HepG2 (cell line): Measurements from ENCODE around the gene PSD. TPM values are rescaled to one million over a fixed set of nuclear protein-coding genes. Genes with fewer than 3 reads are reported as not detected.

Experiments
- BCL3 ChIP-seq: sonication (generic); formaldehyde crosslinking; IDR thresholded peaks from 2 replicates; pipeline ENCODE4 v1.5.1; 2020; ENCODE audit warnings: mild to moderate bottlenecking, missing genetic modification reagents, moderate library complexity
- GFI1 ChIP-seq: sonication (generic); formaldehyde crosslinking; IDR thresholded peaks from 2 replicates; pipeline ENCODE4 v1.5.0; 2020; ENCODE audit warnings: missing genetic modification reagents, mild to moderate bottlenecking, borderline replicate concordance
- ISL2 ChIP-seq: sonication (generic); formaldehyde crosslinking; IDR thresholded peaks from 2 replicates; pipeline ENCODE4 v1.5.0; 2020; ENCODE audit warnings: missing genetic modification reagents
- MXD1 ChIP-seq: sonication (generic); formaldehyde crosslinking; IDR thresholded peaks from 2 replicates; pipeline ENCODE4 v1.4.0; 2020; ENCODE audit warnings: mild to moderate bottlenecking, missing genetic modification reagents
- NR0B2 ChIP-seq: sonication (generic); formaldehyde crosslinking; IDR thresholded peaks from 2 replicates; pipeline ENCODE4 v1.4.0; 2020; ENCODE audit warnings: mild to moderate bottlenecking, missing genetic modification reagents
- REPIN1 ChIP-seq: sonication (generic); formaldehyde crosslinking; IDR thresholded peaks from 2 replicates; pipeline ENCODE4 v1.8.0; 2022; ENCODE audit warnings: missing genetic modification reagents, low read depth, mild to moderate bottlenecking, borderline replicate concordance
- STAG1 ChIP-seq: sonication (generic); formaldehyde crosslinking; IDR thresholded peaks from 2 replicates; pipeline ENCODE4 v1.4.0; 2020; ENCODE audit warnings: missing genetic modification reagents
- TBL1XR1 ChIP-seq: fragments of 150-350 bp; IDR thresholded peaks from 2 replicates; pipeline ENCODE4 v1.6.1; 2014; ENCODE audit warnings: borderline replicate concordance, low read length; ENCODE audit not compliant: partially characterized antibody
- TOPORS ChIP-seq: sonication (generic); formaldehyde crosslinking; IDR thresholded peaks from 2 replicates; pipeline ENCODE4 v1.8.0; 2023; ENCODE audit warnings: mild to moderate bottlenecking, missing genetic modification reagents
- U2AF2 ChIP-seq: fragments of 200-400 bp; formaldehyde crosslinking; IDR thresholded peaks from 2 replicates; pipeline ENCODE4 v1.6.1; 2017; ENCODE audit warnings: low read depth, mild to moderate bottlenecking, low read length
- XBP1 ChIP-seq: sonication (generic); formaldehyde crosslinking; IDR thresholded peaks from 2 replicates; pipeline ENCODE4 v1.5.0; 2020; ENCODE audit warnings: missing genetic modification reagents
- ZNF12 ChIP-seq: sonication (generic); formaldehyde crosslinking; IDR thresholded peaks from 2 replicates; pipeline ENCODE4 v1.5.0; 2020; ENCODE audit warnings: missing genetic modification reagents
- ZNF160 ChIP-seq: sonication (generic); formaldehyde crosslinking; IDR thresholded peaks from 2 replicates; pipeline ENCODE4 v1.8.0; 2022; ENCODE audit warnings: mild to moderate bottlenecking, inconsistent platforms, missing genetic modification reagents
- ZNF225 ChIP-seq: sonication (generic); formaldehyde crosslinking; IDR thresholded peaks from 2 replicates; pipeline ENCODE4 v1.4.0; 2020; ENCODE audit warnings: mild to moderate bottlenecking, missing genetic modification reagents
- ZNF275 ChIP-seq: sonication (generic); formaldehyde crosslinking; IDR thresholded peaks from 2 replicates; pipeline ENCODE4 v1.8.0; 2022; ENCODE audit warnings: missing genetic modification reagents, mild to moderate bottlenecking, inconsistent platforms, borderline replicate concordance
- ZNF30 ChIP-seq: sonication (generic); formaldehyde crosslinking; IDR thresholded peaks from 2 replicates; pipeline ENCODE4 v1.5.0; 2020; ENCODE audit warnings: mild to moderate bottlenecking, missing genetic modification reagents
- ZNF513 ChIP-seq: sonication (generic); formaldehyde crosslinking; conservative IDR thresholded peaks from 2 replicates; pipeline ENCODE4 v1.5.0; 2020; ENCODE audit warnings: missing genetic modification reagents
- ZNF691 ChIP-seq: sonication (generic); formaldehyde crosslinking; IDR thresholded peaks from 2 replicates; pipeline ENCODE4 v1.4.0; 2020; ENCODE audit warnings: missing genetic modification reagents, low read depth, mild to moderate bottlenecking, borderline replicate concordance
- ZNF770 ChIP-seq: sonication (generic); formaldehyde crosslinking; IDR thresholded peaks from 2 replicates; pipeline ENCODE4 v1.5.0; 2020; ENCODE audit warnings: mild to moderate bottlenecking, missing genetic modification reagents
- ZNF792 ChIP-seq: IDR thresholded peaks from 2 replicates; pipeline ENCODE4 v1.6.1; 2016
- polyA plus RNA-seq, 8 experiments: library from polyadenylated mRNA; depleted of rRNA in 3 of 8; stranded (reverse) in 7 of 8; unstranded in 1 of 8; fragments of >200 nt; fragmentation: Illumina TruSeq in 4 of 8; extraction: Trizol in 4 of 8; gene quantifications; 2 replicates each; pipeline versions ENCODE4 v1.2.1 to v1.2.3, GENCODE V29; 2011 to 2016; ENCODE audit warnings: low read depth in 4 of 8, missing spikeins in 1 of 8, mixed read lengths in 1 of 8; ENCODE audit not compliant: insufficient read depth in 1 of 8
- total RNA-seq, 5 experiments: library from RNA; depleted of rRNA; stranded (reverse); fragments of >200 nt; fragmentation: Illumina TruSeq; extraction: Trizol; gene quantifications; 2 replicates each; pipeline ENCODE4 v1.2.3, GENCODE V29; 2016; ENCODE audit warnings: low read depth in 1 of 5

The PSD gene
- total and polyA plus RNA-seq, 2 of the 13 experiments (the other 11 are each of a cell fraction or from before 2014, with no cell fraction given) = 0.35 to 0.58 TPM

- TF ChIP-seq ZNF691 (CRISPR knock-in tag) (no peak), TOPORS (CRISPR knock-in tag) (0 out of 2 replicates have a peak, but pooled peaks have one; percentile 48), ISL2 (CRISPR knock-in tag) (peak; percentile 74), ZNF160 (no peak), GFI1 (CRISPR knock-in tag) (0 out of 2 replicates have a peak, but pooled peaks have one; percentile 42), MXD1 (peak; percentile 72), STAG1 (no peak), TBL1XR1 (no peak), ZNF30 (CRISPR knock-in tag) (no peak), BCL3 (CRISPR knock-in tag) (0 out of 2 replicates have a peak, but pooled peaks have one; percentile 12), ZNF275 (CRISPR knock-in tag) (peak; percentile 65; the same call in 1 of the 2 replicates), ZNF225 (CRISPR knock-in tag) (no peak; the same call in 1 of the 2 replicates), ZNF12 (CRISPR knock-in tag) (0 out of 2 replicates have a peak, but pooled peaks have one; percentile 25), ZNF792 (CRISPR knock-in tag) (0 out of 2 replicates have a peak, but pooled peaks have one; percentile 47), XBP1 (CRISPR knock-in tag) (peak; percentile 69; the same call in 1 of the 2 replicates), ZNF513 (no peak), ZNF770 (no peak), U2AF2 (no peak), REPIN1 (CRISPR knock-in tag) (peak; percentile 48; the same call in 1 of the 2 replicates), NR0B2 (CRISPR knock-in tag) (no peak; the same call in 1 of the 2 replicates)
These were observed 940 bp upstream of the PSD start (continued) for GRCh38 chr10:102419269-102420180.
